GM19351 (cell line): ENCODE results near the gene FGFBP1.

Source experiments
- ATAC-seq: cut with Tn5 transposase; IDR thresholded peaks from one replicate; pipeline ENCODE4 v1.9.1; 2021; ENCODE audit warnings: mild to moderate bottlenecking, moderate library complexity; ENCODE audit not compliant: unreplicated experiment

The FGFBP1 gene

GRCh38 chr4:15913631-15913970 lies 24.9 kb downstream of the FGFBP1 start:
- no peak for ATAC-seq

GRCh38 chr4:15912961-15913630 lies 25.4 kb downstream of the FGFBP1 start:
- no peak for ATAC-seq

DNA sequence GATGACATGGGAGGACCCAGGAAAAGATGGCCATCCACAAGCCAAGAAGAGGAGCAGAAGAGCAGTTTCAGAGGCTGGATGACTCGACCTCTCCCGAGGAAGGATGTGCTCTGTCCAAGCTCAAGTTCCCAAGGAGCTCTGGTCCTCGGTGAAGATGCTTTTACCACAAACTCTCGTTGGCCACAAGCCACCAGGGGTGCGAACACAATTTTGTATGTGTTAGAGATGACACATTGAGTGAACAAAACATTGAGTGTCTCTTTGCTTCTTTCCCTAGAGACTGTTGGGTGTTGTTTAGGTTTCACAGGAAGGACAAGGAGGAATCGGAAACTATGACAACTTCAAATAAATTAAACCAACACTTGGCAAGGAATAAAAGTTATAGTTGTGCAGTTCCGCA lies 26.3 kb downstream of the FGFBP1 start:
- ATAC-seq = no peak

GRCh38 chr4:15910155-15910940 lies 28.2 kb downstream of the FGFBP1 start:
- ATAC-seq = no peak

DNA sequence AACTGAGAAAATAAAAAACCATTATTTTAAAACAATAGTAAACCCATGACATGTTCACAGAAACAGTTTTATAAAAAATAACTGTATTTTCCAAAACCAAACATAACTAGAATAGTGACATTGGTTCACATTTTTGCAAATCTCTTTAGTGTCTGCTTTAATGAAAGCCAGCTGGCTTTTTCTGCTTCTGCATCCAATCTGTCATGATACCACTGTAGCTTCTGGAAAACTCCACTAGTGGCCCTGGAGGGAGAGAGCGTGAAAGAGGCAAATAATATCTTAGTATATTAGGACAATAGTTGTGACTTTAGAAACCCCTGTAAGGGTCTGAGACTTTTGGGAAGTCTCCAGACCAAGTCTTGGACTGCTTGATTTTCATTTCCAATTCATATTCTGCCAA lies 31.1 kb downstream of the FGFBP1 start:
- no peak for ATAC-seq

DNA sequence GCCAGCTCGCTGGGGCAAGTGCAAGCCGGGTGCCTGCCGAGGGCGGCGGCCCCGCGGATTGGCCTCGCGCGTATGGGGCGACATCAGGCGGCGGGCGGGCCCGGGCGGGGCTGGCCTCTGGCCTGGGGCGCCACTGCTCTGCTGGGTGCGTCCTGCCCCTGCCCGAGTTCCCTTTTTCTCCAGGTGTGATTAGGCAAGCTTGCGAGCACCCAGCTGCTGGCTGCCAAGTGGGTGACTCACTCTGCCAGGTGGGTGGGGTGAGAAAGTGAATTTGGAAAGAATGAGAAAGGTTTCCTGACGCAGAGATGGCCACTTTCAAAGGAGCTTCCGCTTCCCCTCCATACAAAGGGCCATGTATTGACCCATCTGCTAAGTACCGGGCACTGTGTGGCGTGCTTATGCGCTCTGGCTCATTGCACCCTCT lies 32.5 kb downstream of the FGFBP1 start:
- ATAC-seq = no peak

GRCh38 chr4:15902746-15903145 lies 35.8 kb downstream of the FGFBP1 start:
- no peak for ATAC-seq

DNA sequence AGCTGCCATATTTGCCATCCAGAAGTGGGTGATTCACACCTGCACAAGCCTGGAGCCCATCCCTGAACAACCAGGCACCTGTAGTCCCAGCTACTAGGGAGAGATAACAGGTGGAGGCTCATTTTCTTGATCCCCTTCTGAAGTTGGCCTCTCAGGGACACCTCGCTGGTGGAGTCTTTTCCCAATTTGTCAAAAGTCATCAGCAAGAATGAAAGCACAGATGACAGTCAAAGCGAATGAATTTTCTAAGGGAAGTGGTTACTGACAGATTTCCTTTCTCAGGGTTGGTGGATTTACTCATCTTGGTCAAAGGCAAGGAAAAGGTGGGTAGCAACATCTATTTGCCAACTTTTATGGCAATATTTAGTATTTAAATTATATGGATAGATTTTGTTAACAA lies 36.5 kb downstream of the FGFBP1 start:
- no peak for ATAC-seq

DNA sequence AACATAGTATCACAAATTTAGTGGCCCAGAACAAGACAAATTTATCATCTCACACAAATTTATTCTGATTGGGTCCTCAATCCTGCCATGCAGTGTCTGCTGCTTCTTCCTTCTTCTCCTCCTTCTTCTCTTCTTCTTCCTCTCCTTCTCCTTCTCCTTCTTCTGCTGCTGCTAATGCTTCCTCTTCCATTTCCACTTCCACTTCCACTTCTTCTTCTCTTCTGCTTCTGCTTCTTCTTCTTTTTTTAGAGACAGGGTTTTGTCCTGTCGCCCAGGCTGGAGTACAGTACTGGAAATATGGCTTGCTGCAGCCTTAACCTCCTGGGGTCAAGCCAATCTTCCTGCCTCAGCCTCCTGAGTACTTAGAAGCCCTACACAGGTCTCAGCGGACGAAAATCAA lies 37.5 kb downstream of the FGFBP1 start:
- no peak for ATAC-seq

DNA sequence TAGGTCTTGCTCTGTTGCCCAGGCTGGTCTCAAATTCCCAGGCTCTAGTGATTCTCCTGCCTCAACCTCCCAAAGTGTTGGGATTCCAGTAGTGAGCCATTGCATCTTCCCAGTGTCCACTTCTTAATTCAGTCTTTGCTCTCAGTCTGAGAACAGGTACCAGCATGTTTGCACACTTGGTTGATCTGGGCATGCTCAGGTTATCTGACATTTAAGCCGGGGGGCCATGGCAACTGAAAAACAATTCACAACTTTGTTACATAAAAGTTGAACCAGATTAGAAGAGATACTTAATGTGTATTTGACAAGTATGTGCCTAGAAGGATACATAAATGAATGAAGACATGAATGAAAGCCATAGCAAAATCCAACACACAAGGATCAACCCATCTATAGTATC lies 39.0 kb downstream of the FGFBP1 start:
- ATAC-seq = no peak

- no peak for ATAC-seq
These were observed 39.6 kb downstream of the FGFBP1 start for GRCh38 chr4:15898902-15899301.

GRCh38 chr4:15897577-15897976 lies 41.0 kb downstream of the FGFBP1 start:
- ATAC-seq = no peak

- ATAC-seq = no peak
These were observed 43.3 kb downstream of the FGFBP1 start for GRCh38 chr4:15894921-15895916.

- no peak for ATAC-seq
These were observed 44.1 kb downstream of the FGFBP1 start for GRCh38 chr4:15894393-15894792.

DNA sequence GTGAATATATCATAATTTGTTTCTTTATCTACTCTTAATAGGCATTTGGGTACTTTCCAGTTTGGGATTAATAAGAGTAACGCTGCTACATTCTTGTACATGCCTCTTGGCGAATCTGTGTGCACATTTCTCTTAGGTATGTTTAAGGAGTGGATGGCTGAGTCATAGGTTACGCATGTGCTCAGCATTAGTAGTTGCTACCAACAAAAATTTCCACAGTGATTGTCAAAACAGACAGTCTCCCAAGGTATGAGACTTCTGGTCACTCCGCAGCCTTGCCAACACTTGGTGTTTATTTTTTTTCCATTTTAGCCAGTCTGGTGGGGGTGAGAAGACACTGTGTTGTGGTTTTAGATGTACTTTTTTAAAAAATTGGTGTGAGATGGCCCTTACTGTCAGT lies 44.6 kb downstream of the FGFBP1 start:
- no peak for ATAC-seq

GRCh38 chr4:15891312-15891711 lies 47.2 kb downstream of the FGFBP1 start:
- peak; percentile 63 for ATAC-seq

DNA sequence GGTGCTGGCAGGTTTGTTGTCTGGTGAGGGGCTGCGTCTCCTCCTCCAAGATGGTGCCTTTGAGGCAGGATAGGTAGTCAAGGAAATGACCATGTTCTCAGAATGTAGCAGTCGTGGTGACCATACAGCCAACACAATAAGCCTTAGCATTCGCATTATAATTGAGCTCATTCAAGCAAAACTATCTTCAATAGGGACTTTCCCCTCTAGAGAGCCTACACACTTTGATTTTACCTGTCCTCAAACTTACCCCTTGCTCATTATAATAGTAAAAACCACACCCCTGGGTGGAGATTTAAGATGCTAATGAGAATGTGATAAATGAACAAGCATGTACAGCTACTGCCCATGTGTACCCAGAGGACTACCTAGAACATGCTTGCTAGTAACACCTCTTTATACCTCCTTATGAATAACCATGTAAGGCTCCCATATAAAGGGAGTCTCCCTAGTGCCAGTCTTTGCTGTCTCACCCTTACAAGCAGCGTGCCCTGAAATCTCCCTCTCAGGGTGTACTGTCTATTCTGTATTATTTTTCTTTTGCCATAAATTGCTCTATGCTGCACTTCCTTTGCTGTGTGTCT lies 48.2 kb downstream of the FGFBP1 start:
- peak; percentile 54 for ATAC-seq

DNA sequence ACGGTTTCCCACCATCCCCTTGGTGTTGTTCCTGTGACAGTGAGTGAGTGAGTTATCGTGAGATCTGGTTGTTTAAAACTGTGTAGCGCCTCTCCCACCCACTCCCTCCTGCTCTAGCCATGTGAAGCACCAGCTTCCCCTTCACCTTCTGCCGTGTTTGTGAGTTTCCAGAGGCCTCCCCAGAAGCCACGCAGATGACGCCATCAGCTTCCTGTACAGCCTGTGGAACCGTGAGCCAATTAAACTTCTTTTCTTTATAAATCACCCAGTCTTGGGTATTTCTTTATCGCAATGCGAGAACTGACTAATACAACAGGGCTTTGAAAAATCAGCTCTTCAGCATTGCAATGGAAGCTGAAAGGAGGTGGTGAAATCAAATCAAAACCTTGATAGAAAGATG lies 50.0 kb downstream of the FGFBP1 start:
- no peak for ATAC-seq
